MM.1S (cell line): ENCODE results near the gene INPP5J.
A peak's percentile ranks its signal among the peaks of the same experiment; 100 is the strongest.

Source experiments
- DNase-seq: peaks from one replicate; pipeline ENCODE4 v3.0.0-alpha.2; 2015
- H2AFZ ChIP-seq: fragments of 300-600 bp; sonication (generic); 2 replicates; pipeline ENCODE4 v1.6.0; 2016; ENCODE audit warnings: antibody characterized with exemption, low read length
- H3F3A ChIP-seq: fragments of 300-600 bp; sonication (generic); 2 replicates; pipeline ENCODE4 v1.6.1; 2016; ENCODE audit warnings: mild to moderate bottlenecking, antibody characterized with exemption, low read length, moderate library complexity, mixed read lengths; ENCODE audit not compliant: insufficient read depth
- H3K27ac ChIP-seq: fragments of 300-600 bp; sonication (generic); 2 replicates; pipeline ENCODE4 v1.5.1; 2016; ENCODE audit warnings: mild to moderate bottlenecking, low read length
- H3K27me3 ChIP-seq: fragments of 300-600 bp; sonication (generic); replicated peaks from 2 replicates; pipeline ENCODE4 v1.6.0; 2016; ENCODE audit warnings: low read length; ENCODE audit not compliant: insufficient read depth
- H3K36me3 ChIP-seq: fragments of 300-600 bp; sonication (generic); replicated peaks from 2 replicates; pipeline ENCODE4 v1.6.1; 2016; ENCODE audit warnings: mild to moderate bottlenecking, low read length, mixed read lengths; ENCODE audit not compliant: insufficient read depth
- H3K4me1 ChIP-seq: fragments of 300-600 bp; sonication (generic); 2 replicates; pipeline ENCODE4 v1.6.1; 2016; ENCODE audit warnings: low read length, mixed read lengths
- H3K4me2 ChIP-seq: fragments of 300-600 bp; sonication (generic); 2 replicates; pipeline ENCODE4 v1.6.0; 2016; ENCODE audit warnings: low read depth, low read length
- H3K4me3 ChIP-seq: fragments of 300-600 bp; sonication (generic); 2 replicates; pipeline ENCODE4 v1.5.1; 2016; ENCODE audit warnings: low read length, mixed read lengths
- H3K79me2 ChIP-seq: fragments of 300-600 bp; sonication (generic); 2 replicates; pipeline ENCODE4 v1.6.1; 2016; ENCODE audit warnings: mixed run types, low read length, mixed read lengths
- H3K9ac ChIP-seq: fragments of 300-600 bp; sonication (generic); 2 replicates; pipeline ENCODE4 v1.6.1; 2016; ENCODE audit warnings: low read length, mixed read lengths
- H3K9me2 ChIP-seq: fragments of 300-600 bp; sonication (generic); replicated peaks from 2 replicates; pipeline ENCODE4 v1.6.1; 2016; ENCODE audit warnings: mild to moderate bottlenecking, low read length, mixed read lengths; ENCODE audit not compliant: insufficient read depth
- H3K9me3 ChIP-seq: fragments of 300-600 bp; sonication (generic); replicated peaks from 2 replicates; pipeline ENCODE4 v1.6.1; 2016; ENCODE audit warnings: mild to moderate bottlenecking, low read length, mixed read lengths; ENCODE audit not compliant: insufficient read depth
- H4K20me1 ChIP-seq: fragments of 300-600 bp; sonication (generic); 2 replicates; pipeline ENCODE4 v1.6.1; 2016; ENCODE audit warnings: mild to moderate bottlenecking, low read length, moderate library complexity, mixed read lengths; ENCODE audit not compliant: insufficient read depth
- EZH2 ChIP-seq: fragments of 300-600 bp; sonication (generic); optimal IDR thresholded peaks from 2 replicates; pipeline ENCODE3; 2017; ENCODE audit warnings: low read depth, mild to moderate bottlenecking, antibody characterized with exemption, low read length, mixed read lengths
- EZH2phosphoT487 ChIP-seq: fragments of 300-600 bp; sonication (generic); IDR thresholded peaks from 2 replicates; pipeline ENCODE4 v1.6.1; 2018; ENCODE audit warnings: antibody characterized with exemption, low read length
- TF ChIP-seq, protein P1 (sequence below): fragments of 300-600 bp; sonication (generic); IDR thresholded peaks from 2 replicates; pipeline ENCODE4 v1.5.1; 2016; ENCODE audit warnings: antibody characterized with exemption, low read length, mixed read lengths

The INPP5J gene

DNA sequence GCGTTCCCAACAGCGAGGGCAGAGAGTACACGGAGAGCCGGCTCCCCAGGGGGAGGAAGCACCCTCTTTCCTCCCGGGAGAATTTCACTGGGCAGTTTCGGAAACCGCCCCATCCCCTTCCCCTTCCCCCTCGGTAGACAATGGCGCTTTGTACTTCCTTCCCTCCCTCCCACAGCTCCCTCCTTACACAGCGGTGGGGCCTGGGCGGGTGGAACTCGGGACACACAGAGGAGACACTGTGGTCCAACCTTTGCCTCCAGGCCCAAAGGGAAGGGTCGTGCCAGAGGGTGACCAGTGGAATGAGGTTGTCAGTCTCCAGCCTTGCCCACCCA lies 37.3 kb upstream of the INPP5J start:
- Histone ChIP-seq H3K27ac (peak overlapping the region; percentile 86; the same call in 1 of the 2 replicates), H3F3A (peaks cover 17% of the 10 kb centered on the region; the same call in 1 of the 2 replicates), H3K27me3 (no peaks in the 10 kb centered on the region), H3K4me2 (peak overlapping the region; percentile 98), H3K4me3 (peak overlapping the region; percentile 96), H4K20me1 (no peaks in the 10 kb centered on the region), H3K4me1 (peaks cover 24% of the 10 kb centered on the region), H3K9me2 (no peaks in the 10 kb centered on the region), H3K9me3 (no peaks in the 10 kb centered on the region), H3K79me2 (peaks cover 28% of the 10 kb centered on the region), H3K36me3 (no peaks in the 10 kb centered on the region), H2AFZ (peak overlapping the region; percentile 99), H3K9ac (peak overlapping the region; percentile 97; the same call in 1 of the 2 replicates)
- no peak for DNase-seq
- TF ChIP-seq EZH2 (no peak), EZH2phosphoT487 (no peak)
- TF ChIP-seq, protein P1, sequence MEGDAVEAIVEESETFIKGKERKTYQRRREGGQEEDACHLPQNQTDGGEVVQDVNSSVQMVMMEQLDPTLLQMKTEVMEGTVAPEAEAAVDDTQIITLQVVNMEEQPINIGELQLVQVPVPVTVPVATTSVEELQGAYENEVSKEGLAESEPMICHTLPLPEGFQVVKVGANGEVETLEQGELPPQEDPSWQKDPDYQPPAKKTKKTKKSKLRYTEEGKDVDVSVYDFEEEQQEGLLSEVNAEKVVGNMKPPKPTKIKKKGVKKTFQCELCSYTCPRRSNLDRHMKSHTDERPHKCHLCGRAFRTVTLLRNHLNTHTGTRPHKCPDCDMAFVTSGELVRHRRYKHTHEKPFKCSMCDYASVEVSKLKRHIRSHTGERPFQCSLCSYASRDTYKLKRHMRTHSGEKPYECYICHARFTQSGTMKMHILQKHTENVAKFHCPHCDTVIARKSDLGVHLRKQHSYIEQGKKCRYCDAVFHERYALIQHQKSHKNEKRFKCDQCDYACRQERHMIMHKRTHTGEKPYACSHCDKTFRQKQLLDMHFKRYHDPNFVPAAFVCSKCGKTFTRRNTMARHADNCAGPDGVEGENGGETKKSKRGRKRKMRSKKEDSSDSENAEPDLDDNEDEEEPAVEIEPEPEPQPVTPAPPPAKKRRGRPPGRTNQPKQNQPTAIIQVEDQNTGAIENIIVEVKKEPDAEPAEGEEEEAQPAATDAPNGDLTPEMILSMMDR, result no peak

DNA sequence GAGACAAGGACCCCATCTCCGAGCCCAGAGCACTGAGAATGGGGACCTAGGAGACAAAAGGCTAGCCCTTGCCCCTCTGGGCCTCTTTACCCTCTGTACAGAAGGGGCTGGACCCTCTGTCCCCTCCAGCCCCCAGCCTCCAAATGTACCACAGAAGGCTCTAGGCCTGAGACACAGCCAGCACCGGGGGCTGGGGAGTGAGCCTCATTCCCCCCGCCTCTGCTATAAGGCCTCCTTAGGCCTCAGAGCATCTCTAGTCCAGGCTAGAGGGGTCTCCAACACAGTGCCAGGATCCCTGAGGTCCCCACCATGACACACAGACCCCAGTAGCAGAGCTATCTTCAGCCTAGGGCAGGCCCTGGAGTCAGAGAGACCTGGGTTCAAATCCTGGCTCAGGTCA lies 36.8 kb upstream of the INPP5J start:
- H3K4me2 ChIP-seq, result peak overlapping the region; percentile 98; the same call in 1 of the 2 replicates
- H4K20me1 ChIP-seq, result no peaks in the 10 kb centered on the region
- no peaks in the 10 kb centered on the region for H3K36me3 ChIP-seq
- H3K4me3 ChIP-seq, result no peak overlapping the region
- no peaks in the 10 kb centered on the region for H3K9me3 ChIP-seq
- H2AFZ ChIP-seq, result no peak overlapping the region
- H3K27ac ChIP-seq, result no peak overlapping the region
- H3K9me2 ChIP-seq, result no peaks in the 10 kb centered on the region
- H3K79me2 ChIP-seq, result peaks cover 28% of the 10 kb centered on the region
- DNase-seq, result no peak
- peaks cover 16% of the 10 kb centered on the region; the same call in 1 of the 2 replicates for H3F3A ChIP-seq
- TF ChIP-seq EZH2, result no peak
- no peak for TF ChIP-seq EZH2phosphoT487
- TF ChIP-seq, protein P1, result no peak
- peaks cover 23% of the 10 kb centered on the region for H3K4me1 ChIP-seq
- H3K27me3 ChIP-seq, result no peaks in the 10 kb centered on the region
- no peak overlapping the region for H3K9ac ChIP-seq

DNA sequence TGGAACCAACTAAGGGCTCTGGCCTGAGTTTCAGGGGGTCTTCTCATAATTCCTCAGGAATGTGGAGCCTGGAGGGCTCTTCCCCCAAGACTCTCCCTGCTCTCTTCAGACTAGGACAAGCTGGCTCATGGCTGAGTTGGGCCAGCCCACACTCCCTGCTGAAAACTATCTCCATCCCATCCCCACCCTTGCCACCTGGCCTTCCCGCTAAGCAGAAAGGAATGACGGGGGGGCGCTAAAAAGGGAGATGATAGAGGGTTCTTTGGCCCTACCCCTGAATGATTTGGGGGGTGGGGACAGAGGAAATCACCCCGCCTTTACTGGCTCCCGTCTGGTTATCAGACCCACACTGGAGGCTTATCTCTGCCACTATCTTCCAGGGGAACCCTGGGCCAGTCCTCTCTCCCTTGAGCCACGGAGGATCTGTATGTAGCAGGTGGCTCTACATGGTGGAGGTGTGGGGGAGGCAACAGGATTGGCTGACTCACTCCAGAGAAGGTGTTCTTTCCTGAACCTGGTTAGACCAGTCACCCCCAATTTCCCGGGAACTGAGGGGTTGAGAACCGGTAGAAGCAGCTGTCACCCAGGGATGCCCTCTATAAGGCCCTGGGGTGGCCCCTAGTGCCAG lies 35.9 kb upstream of the INPP5J start:
- Histone ChIP-seq H3F3A (peaks cover 16% of the 10 kb centered on the region; the same call in 1 of the 2 replicates), H3K36me3 (no peaks in the 10 kb centered on the region), H3K9me3 (no peaks in the 10 kb centered on the region), H3K9me2 (no peaks in the 10 kb centered on the region), H3K27ac (no peak overlapping the region), H3K4me1 (peaks cover 23% of the 10 kb centered on the region), H3K4me2 (no peak overlapping the region), H3K27me3 (no peaks in the 10 kb centered on the region), H2AFZ (no peak overlapping the region), H4K20me1 (no peaks in the 10 kb centered on the region), H3K9ac (no peak overlapping the region), H3K79me2 (peaks cover 22% of the 10 kb centered on the region), H3K4me3 (no peak overlapping the region)
- no peak for DNase-seq
- TF ChIP-seq EZH2 (no peak), EZH2phosphoT487 (no peak)
- TF ChIP-seq, protein P1, result no peak
